ENCODE measurements around the gene PCDHB14. TPM values are rescaled to one million over a fixed set of nuclear protein-coding genes. Genes with fewer than 3 reads are reported as not detected.

Gene PCDHB14
- total RNA-seq, 1 experiment from 2014 or later = 2.4 TPM

- Histone ChIP-seq H2AFZ (ENCODE audit: low read length) (no peak overlapping the region), H3K27ac (ENCODE audit: insufficient read length, low read depth, low read length) (no peak overlapping the region), H2BK5ac (ENCODE audit: insufficient read length, low read length) (no peak overlapping the region), H3K9me3 (ENCODE audit: control insufficient read depth, low read depth, low read length) (peaks cover 46% of the 10 kb centered on the region), H3K18ac (ENCODE audit: insufficient read length, low read depth, low read length) (no peak overlapping the region), H3K23ac (ENCODE audit: insufficient read length, low read depth, low read length) (no peak overlapping the region), H2AK5ac (ENCODE audit: insufficient read length, low read length) (no peak overlapping the region), H3K23me2 (ENCODE audit: insufficient read length, low read depth, low read length, poor library complexity, severe bottlenecking) (no peaks in the 10 kb centered on the region), H3K79me1 (ENCODE audit: insufficient read depth, low read depth, low read length, poor library complexity, severe bottlenecking) (no peaks in the 10 kb centered on the region), H3K56ac (ENCODE audit: insufficient read length, low read depth, low read length) (no peak overlapping the region), H2BK20ac (ENCODE audit: low read depth, low read length, poor library complexity, severe bottlenecking) (no peak overlapping the region), H3K79me2 (ENCODE audit: insufficient read depth, low read length) (no peaks in the 10 kb centered on the region), H3K4ac (ENCODE audit: low read depth, low read length) (no peak overlapping the region), H4K20me1 (ENCODE audit: control insufficient read depth, insufficient read depth, insufficient read length) (no peaks in the 10 kb centered on the region), H2BK120ac (ENCODE audit: low read depth, low read length, poor library complexity, severe bottlenecking) (no peak overlapping the region), H3K14ac (ENCODE audit: insufficient read depth, low read length) (no peak overlapping the region), H3K4me1 (ENCODE audit: insufficient read depth, low read length) (no peaks in the 10 kb centered on the region), H4K5ac (ENCODE audit: insufficient read length, low read depth, low read length) (no peak overlapping the region), H4K91ac (ENCODE audit: insufficient read length, low read depth, low read length) (no peak overlapping the region), H3K9ac (ENCODE audit: extremely low read depth, insufficient read length, low read length) (no peak overlapping the region), H2BK12ac (ENCODE audit: insufficient read length, low read depth, low read length) (no peak overlapping the region), H4K8ac (replicated peaks; ENCODE audit: insufficient read length, low read depth, low read length) (no peak overlapping the region), H3K27me3 (ENCODE audit: insufficient read depth, low read length) (no peaks in the 10 kb centered on the region), H3K4me2 (ENCODE audit: insufficient read depth, insufficient read length, low read length) (no peak overlapping the region), H2BK15ac (ENCODE audit: low read depth, low read length) (no peak overlapping the region), H3T11ph (ENCODE audit: low read length) (no peak overlapping the region)
- WGBS (ENCODE audit: extremely low coverage, insufficient read length, low lambda C conversion rate) = no CpG with 5 or more reads among the region's 4 CpGs
- DNase-seq = no peak
- Mint-ChIP-seq H3K4me3 (no peak overlapping the region), H3K4me1 (no peaks in the 10 kb centered on the region), H3K36me3 (ENCODE audit: insufficient read depth in 1 of 3, low read depth in 3 of 3) (peaks cover 12 to 33% (median 32%) of the 10 kb centered on the region in 3 experiments), H3K27me3 (ENCODE audit: low read depth) (no peaks in the 10 kb centered on the region), H3K27ac (no peak overlapping the region), H3K9me3 (peaks cover 69 to 78% of the 10 kb centered on the region in 2 experiments)
- TF ChIP-seq, protein P1, sequence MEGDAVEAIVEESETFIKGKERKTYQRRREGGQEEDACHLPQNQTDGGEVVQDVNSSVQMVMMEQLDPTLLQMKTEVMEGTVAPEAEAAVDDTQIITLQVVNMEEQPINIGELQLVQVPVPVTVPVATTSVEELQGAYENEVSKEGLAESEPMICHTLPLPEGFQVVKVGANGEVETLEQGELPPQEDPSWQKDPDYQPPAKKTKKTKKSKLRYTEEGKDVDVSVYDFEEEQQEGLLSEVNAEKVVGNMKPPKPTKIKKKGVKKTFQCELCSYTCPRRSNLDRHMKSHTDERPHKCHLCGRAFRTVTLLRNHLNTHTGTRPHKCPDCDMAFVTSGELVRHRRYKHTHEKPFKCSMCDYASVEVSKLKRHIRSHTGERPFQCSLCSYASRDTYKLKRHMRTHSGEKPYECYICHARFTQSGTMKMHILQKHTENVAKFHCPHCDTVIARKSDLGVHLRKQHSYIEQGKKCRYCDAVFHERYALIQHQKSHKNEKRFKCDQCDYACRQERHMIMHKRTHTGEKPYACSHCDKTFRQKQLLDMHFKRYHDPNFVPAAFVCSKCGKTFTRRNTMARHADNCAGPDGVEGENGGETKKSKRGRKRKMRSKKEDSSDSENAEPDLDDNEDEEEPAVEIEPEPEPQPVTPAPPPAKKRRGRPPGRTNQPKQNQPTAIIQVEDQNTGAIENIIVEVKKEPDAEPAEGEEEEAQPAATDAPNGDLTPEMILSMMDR (conservative IDR thresholded peaks at IDR 0.05) = no peak
These were observed 46.1 kb downstream of the PCDHB14 start for GRCh38 chr5:141269195-141269594.
